ENCODE results near the gene CABCOCO1. TPM values are rescaled to one million over a fixed set of nuclear protein-coding genes. Genes with fewer than 3 reads are reported as not detected.

The CABCOCO1 gene
- total and polyA plus RNA-seq, 2 of the 13 experiments (the other 11 are each of a cell fraction or from before 2014, with no cell fraction given) = not detected

DNA sequence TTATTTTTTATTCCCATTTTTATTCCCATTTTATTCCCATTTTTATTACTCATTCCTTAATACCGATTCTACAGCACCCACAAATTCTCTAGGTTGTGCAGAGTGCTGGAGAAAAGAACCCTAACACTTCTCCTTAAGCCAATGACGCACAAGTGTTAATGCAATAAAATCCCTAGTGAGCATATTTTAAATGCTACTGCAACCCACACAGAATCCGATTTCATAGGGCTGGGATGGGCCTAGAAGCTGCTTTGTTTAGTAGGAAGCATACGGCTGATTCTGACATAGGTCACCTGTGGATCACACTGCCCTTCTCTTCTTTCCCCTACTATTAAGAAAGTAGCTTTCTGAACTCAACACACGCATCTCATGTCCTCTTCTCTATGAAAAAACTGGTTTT lies 45.1 kb upstream of the CABCOCO1 start:
- H3K4me1 ChIP-seq (ENCODE audit: insufficient read depth, low read length) = no peaks in the 10 kb centered on the region
- intact Hi-C loops (cut with micrococcal nuclease; ENCODE audit: unreplicated experiment) = no loop called here
- in situ Hi-C loops (cut with HindIII; ENCODE audit: extremely low pct_ligation_motif_present, low pct_unique_long_range_greater_than_20kb) = loop anchor here (25.0 kb wide), 1 partner anchor 805 kb away; no protein-coding TSS in a partner anchor
- TF ChIP-seq PHF5A (CRISPR knock-in tag; IDR thresholded peaks at IDR 0.05; ENCODE audit: low read depth, unreplicated experiment) = no peak
- TF ChIP-seq IRF2 (CRISPR knock-in tag; IDR thresholded peaks at IDR 0.05) = no peak
- TF ChIP-seq, protein P1, sequence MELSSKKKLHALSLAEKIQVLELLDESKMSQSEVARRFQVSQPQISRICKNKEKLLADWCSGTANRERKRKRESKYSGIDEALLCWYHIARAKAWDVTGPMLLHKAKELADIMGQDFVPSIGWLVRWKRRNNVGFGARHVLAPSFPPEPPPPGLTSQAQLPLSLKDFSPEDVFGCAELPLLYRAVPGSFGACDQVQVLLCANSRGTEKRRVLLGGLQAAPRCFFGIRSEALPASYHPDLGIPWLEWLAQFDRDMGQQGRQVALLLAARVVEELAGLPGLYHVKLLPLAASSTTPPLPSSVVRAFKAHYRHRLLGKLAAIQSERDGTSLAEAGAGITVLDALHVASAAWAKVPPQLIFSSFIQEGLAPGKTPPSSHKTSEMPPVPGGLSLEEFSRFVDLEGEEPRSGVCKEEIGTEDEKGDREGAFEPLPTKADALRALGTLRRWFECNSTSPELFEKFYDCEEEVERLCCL (CRISPR knock-in tag; IDR thresholded peaks at IDR 0.05; ENCODE audit: borderline replicate concordance) = no peak
- TF ChIP-seq, protein P2, sequence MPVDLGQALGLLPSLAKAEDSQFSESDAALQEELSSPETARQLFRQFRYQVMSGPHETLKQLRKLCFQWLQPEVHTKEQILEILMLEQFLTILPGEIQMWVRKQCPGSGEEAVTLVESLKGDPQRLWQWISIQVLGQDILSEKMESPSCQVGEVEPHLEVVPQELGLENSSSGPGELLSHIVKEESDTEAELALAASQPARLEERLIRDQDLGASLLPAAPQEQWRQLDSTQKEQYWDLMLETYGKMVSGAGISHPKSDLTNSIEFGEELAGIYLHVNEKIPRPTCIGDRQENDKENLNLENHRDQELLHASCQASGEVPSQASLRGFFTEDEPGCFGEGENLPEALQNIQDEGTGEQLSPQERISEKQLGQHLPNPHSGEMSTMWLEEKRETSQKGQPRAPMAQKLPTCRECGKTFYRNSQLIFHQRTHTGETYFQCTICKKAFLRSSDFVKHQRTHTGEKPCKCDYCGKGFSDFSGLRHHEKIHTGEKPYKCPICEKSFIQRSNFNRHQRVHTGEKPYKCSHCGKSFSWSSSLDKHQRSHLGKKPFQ (CRISPR knock-in tag; IDR thresholded peaks at IDR 0.05; ENCODE audit: insufficient replicate concordance) = no peak
- TF ChIP-seq POLR2G (IDR thresholded peaks at IDR 0.05; ENCODE audit: low read depth, low read length) = no peak
- TF ChIP-seq BHLHE40 (IDR thresholded peaks at IDR 0.05; ENCODE audit: low read length) = no peak
- no peak for TF ChIP-seq CBX2 (IDR thresholded peaks at IDR 0.05; ENCODE audit: low read depth, low read length)
- no peak for TF ChIP-seq CBX2 (CRISPR knock-in tag; IDR thresholded peaks at IDR 0.05; ENCODE audit: low read depth)
- TF ChIP-seq RARA (CRISPR knock-in tag; IDR thresholded peaks at IDR 0.05) = no peak
- TF ChIP-seq, protein P3, sequence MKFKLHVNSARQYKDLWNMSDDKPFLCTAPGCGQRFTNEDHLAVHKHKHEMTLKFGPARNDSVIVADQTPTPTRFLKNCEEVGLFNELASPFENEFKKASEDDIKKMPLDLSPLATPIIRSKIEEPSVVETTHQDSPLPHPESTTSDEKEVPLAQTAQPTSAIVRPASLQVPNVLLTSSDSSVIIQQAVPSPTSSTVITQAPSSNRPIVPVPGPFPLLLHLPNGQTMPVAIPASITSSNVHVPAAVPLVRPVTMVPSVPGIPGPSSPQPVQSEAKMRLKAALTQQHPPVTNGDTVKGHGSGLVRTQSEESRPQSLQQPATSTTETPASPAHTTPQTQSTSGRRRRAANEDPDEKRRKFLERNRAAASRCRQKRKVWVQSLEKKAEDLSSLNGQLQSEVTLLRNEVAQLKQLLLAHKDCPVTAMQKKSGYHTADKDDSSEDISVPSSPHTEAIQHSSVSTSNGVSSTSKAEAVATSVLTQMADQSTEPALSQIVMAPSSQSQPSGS (CRISPR knock-in tag; IDR thresholded peaks at IDR 0.05) = no peak
- TF ChIP-seq ZBTB42 (CRISPR knock-in tag; IDR thresholded peaks at IDR 0.05) = no peak
- no peak for TF ChIP-seq SRY (CRISPR knock-in tag; IDR thresholded peaks at IDR 0.05)
- no peak for TF ChIP-seq ESRRA (CRISPR knock-in tag; IDR thresholded peaks at IDR 0.05; ENCODE audit: low read depth)
- no peak for TF ChIP-seq ZBTB1 (CRISPR knock-in tag; IDR thresholded peaks at IDR 0.05; ENCODE audit: borderline replicate concordance)
- no peak for TF ChIP-seq ZNF850 (CRISPR knock-in tag; conservative IDR thresholded peaks at IDR 0.05)
- TF ChIP-seq, protein P4, sequence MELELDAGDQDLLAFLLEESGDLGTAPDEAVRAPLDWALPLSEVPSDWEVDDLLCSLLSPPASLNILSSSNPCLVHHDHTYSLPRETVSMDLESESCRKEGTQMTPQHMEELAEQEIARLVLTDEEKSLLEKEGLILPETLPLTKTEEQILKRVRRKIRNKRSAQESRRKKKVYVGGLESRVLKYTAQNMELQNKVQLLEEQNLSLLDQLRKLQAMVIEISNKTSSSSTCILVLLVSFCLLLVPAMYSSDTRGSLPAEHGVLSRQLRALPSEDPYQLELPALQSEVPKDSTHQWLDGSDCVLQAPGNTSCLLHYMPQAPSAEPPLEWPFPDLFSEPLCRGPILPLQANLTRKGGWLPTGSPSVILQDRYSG (CRISPR knock-in tag; IDR thresholded peaks at IDR 0.05) = no peak
- CTCF ChIA-PET (ENCODE audit: low intra/inter-chr PET ratio, low total read pairs) = no interaction called here
- H3K27me3 ChIP-seq (ENCODE audit: control insufficient read depth in 1 of 2, insufficient read depth in 2 of 2, low read length in 2 of 2) = no peaks in the 10 kb centered on the region; a peak in 1 of 5 replicates
- no peaks in the 10 kb centered on the region for H4K20me1 ChIP-seq (ENCODE audit: insufficient read depth, low read length)
- no peak overlapping the region for H3K4me2 ChIP-seq (ENCODE audit: low read depth, low read length)
- 16% methylated on average over 5 of the region's 5 CpGs for WGBS (ENCODE audit: low lambda C conversion rate)
- H3K27ac ChIP-seq (ENCODE audit: extremely low read length, insufficient read depth, low read length) = no peak overlapping the region
- no peak for ATAC-seq
- no peaks in the 10 kb centered on the region for H3K9me3 ChIP-seq (ENCODE audit: low read length)
- FAIRE-seq = no peak
- no peak overlapping the region for H3K4me3 ChIP-seq (replicated peaks in 1 of 3; ENCODE audit: insufficient read depth in 1 of 3, low read depth in 2 of 3, low read length in 3 of 3)
- no peaks in the 10 kb centered on the region for H3K79me2 ChIP-seq (ENCODE audit: insufficient read depth, low read length)
- H3K9ac ChIP-seq (ENCODE audit: insufficient read depth, low read depth, low read length) = no peak overlapping the region
- H3K36me3 ChIP-seq (replicated peaks in 1 of 2; ENCODE audit: control insufficient read depth in 1 of 2, insufficient read depth in 2 of 2, low read length in 2 of 2) = no peaks in the 10 kb centered on the region
- no TSS peak for BruUV-seq (replicated peaks)
- POLR2A ChIA-PET = no interaction called here
- DNase-seq (ENCODE audit: low spot score) = no peak
- no peak overlapping the region for H2AFZ ChIP-seq (ENCODE audit: low read length)

Measured in HepG2 (cell line).